Ishikawa (cell line): Measurements from ENCODE around the gene TPSAB1.

Source experiments
- CEBPB ChIP-seq: IDR thresholded peaks from 2 replicates; pipeline ENCODE4 v1.6.1; 2012
- EGR1 ChIP-seq: IDR thresholded peaks from 2 replicates; pipeline ENCODE4 v1.6.1; 2012
- EP300 ChIP-seq: IDR thresholded peaks from 2 replicates; pipeline ENCODE4 v1.6.1; 2012; ENCODE audit warnings: borderline replicate concordance
- REST ChIP-seq: IDR thresholded peaks from 2 replicates; pipeline ENCODE4 v1.6.1; 2012; ENCODE audit warnings: low read depth, mild to moderate bottlenecking

- TF ChIP-seq EGR1, result no peak
- no peak for TF ChIP-seq EP300
- TF ChIP-seq REST, result no peak
- TF ChIP-seq CEBPB, result no peak
These were observed 38.8 kb downstream of the TPSAB1 start for GRCh38 chr16:1279081-1279944.
